ENCODE results near the gene CIAO2B.
"Not testable (repeated sequence)": the region's sequence is repeated elsewhere in the genome, so short reads cannot be mapped to it uniquely, and the experiment has no call there.

Gene CIAO2B

GRCh38 chr16:66975302-66975893 lies 41.2 kb upstream of the CIAO2B start:
- TF ChIP-seq, protein P1, sequence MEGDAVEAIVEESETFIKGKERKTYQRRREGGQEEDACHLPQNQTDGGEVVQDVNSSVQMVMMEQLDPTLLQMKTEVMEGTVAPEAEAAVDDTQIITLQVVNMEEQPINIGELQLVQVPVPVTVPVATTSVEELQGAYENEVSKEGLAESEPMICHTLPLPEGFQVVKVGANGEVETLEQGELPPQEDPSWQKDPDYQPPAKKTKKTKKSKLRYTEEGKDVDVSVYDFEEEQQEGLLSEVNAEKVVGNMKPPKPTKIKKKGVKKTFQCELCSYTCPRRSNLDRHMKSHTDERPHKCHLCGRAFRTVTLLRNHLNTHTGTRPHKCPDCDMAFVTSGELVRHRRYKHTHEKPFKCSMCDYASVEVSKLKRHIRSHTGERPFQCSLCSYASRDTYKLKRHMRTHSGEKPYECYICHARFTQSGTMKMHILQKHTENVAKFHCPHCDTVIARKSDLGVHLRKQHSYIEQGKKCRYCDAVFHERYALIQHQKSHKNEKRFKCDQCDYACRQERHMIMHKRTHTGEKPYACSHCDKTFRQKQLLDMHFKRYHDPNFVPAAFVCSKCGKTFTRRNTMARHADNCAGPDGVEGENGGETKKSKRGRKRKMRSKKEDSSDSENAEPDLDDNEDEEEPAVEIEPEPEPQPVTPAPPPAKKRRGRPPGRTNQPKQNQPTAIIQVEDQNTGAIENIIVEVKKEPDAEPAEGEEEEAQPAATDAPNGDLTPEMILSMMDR (IDR thresholded peaks at IDR 0.05) = no peak
- no peak for DNase-seq
- Mint-ChIP-seq H3K27me3 (ENCODE audit: low read depth, poor library complexity) (peaks cover 7% of the 10 kb centered on the region), H3K27ac (peak overlapping the region; percentile 51), H3K4me3 (no peak overlapping the region), H3K9me3 (peaks cover 6% of the 10 kb centered on the region), H3K4me1 (peaks cover 46% of the 10 kb centered on the region), H3K36me3 (ENCODE audit: low read depth) (no peaks in the 10 kb centered on the region)

DNA sequence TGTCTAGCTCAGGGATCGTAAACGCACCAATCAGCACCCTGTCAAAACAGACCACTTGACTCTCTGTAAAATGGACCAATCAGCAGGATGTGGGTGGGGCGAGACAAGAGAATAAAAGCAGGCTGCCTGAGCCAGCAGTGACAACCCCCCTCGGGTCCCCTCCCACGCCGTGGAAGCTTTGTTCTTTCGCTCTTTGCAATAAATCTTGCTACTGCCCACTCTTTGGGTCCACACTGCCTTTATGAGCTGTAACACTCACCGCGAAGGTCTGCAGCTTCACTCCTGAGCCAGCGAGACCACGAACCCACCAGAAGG lies 40.7 kb upstream of the CIAO2B start:
- Mint-ChIP-seq H3K27ac (peak overlapping the region; percentile 51), H3K4me1 (peaks cover 46% of the 10 kb centered on the region), H3K4me3 (peak overlapping the region; percentile 31)
- not testable (repeated sequence) for H3K36me3 Mint-ChIP-seq (ENCODE audit: low read depth); H3K27me3 Mint-ChIP-seq (ENCODE audit: low read depth, poor library complexity); H3K9me3 Mint-ChIP-seq
- peak; percentile 33 for DNase-seq

DNA sequence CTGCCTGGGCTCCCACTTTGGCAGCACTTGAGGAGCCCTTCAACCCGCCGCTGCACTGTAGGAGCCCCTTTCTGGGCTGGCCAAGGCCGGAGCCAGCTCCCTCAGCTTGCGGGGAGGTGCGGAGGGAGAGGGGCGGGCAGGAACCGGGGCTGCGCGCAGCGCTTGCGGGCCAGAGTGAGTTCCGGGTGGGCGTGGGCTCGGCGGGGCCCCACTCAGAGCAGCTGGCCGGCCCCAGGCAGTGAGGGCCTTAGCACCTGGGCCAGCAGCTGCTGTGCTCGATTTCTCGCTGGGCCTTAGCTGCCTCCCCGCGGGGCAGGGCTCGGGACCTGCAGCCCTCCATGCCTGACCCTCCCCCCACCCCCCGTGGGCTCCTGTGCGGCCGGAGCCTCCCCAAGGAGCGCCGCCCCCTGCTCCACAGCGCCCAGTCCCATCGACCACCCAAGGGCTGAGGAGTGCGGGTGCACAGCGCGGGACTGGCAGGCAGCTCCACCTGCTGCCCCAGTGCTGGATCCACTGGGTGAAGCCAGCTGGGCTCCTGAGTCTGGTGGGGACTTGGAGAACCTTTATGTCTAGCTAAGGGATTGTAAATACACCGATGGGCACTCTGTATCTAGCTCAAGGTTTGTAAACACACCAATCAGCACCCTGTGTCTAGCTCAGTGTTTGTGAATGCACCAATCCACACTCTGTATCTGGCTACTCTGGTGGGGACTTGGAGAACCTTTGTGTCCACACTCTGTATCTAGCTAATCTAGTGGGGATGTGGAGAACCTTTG lies 40.1 kb upstream of the CIAO2B start:
- not testable (repeated sequence) for H3K27me3 Mint-ChIP-seq (ENCODE audit: low read depth, poor library complexity); H3K9me3 Mint-ChIP-seq; H3K36me3 Mint-ChIP-seq (ENCODE audit: low read depth); H3K27ac Mint-ChIP-seq; H3K4me3 Mint-ChIP-seq; DNase-seq
- H3K4me1 Mint-ChIP-seq = peaks cover 45% of the 10 kb centered on the region

- no peak overlapping the region for H3K27ac Mint-ChIP-seq
- peaks cover 6% of the 10 kb centered on the region for H3K27me3 Mint-ChIP-seq (ENCODE audit: low read depth, poor library complexity)
- peaks cover 6% of the 10 kb centered on the region for H3K9me3 Mint-ChIP-seq
- TF ChIP-seq, protein P1 (IDR thresholded peaks at IDR 0.05) = no peak
- DNase-seq = no peak
- H3K4me1 Mint-ChIP-seq = peaks cover 39% of the 10 kb centered on the region
- H3K4me3 Mint-ChIP-seq = no peak overlapping the region
- H3K36me3 Mint-ChIP-seq (ENCODE audit: low read depth) = no peaks in the 10 kb centered on the region
Observed at GRCh38 chr16:66973716-66974115, 39.5 kb upstream of the CIAO2B start.

GRCh38 chr16:66972983-66973382 lies 38.8 kb upstream of the CIAO2B start:
- peak overlapping the region; percentile 75 for H3K27ac Mint-ChIP-seq
- peaks cover 1% of the 10 kb centered on the region for H3K36me3 Mint-ChIP-seq (ENCODE audit: low read depth)
- no peak for DNase-seq
- peaks cover 6% of the 10 kb centered on the region for H3K9me3 Mint-ChIP-seq
- TF ChIP-seq, protein P1 (IDR thresholded peaks at IDR 0.05) = no peak
- no peak overlapping the region for H3K4me3 Mint-ChIP-seq
- H3K4me1 Mint-ChIP-seq = peaks cover 39% of the 10 kb centered on the region
- H3K27me3 Mint-ChIP-seq (ENCODE audit: low read depth, poor library complexity) = peaks cover 6% of the 10 kb centered on the region

GRCh38 chr16:66970775-66971720 lies 36.8 kb upstream of the CIAO2B start:
- H3K9me3 Mint-ChIP-seq = peaks cover 6% of the 10 kb centered on the region
- peaks cover 10% of the 10 kb centered on the region for H3K27me3 Mint-ChIP-seq (ENCODE audit: low read depth, poor library complexity)
- no peak overlapping the region for H3K4me3 Mint-ChIP-seq
- peaks cover 8% of the 10 kb centered on the region for H3K36me3 Mint-ChIP-seq (ENCODE audit: low read depth)
- DNase-seq = no peak
- TF ChIP-seq, protein P1 (IDR thresholded peaks at IDR 0.05) = no peak
- peaks cover 22% of the 10 kb centered on the region for H3K4me1 Mint-ChIP-seq
- no peak overlapping the region for H3K27ac Mint-ChIP-seq

Measured in nephron progenitor cell (in vitro differentiated cells).